CD14-positive monocyte (primary cell): ENCODE measurements around the gene SEC61B. TPM values are rescaled to one million over a fixed set of nuclear protein-coding genes. Genes with fewer than 3 reads are reported as not detected.

Experiments
- DNase-seq, 3 donors: peaks; one replicate each; pipeline ENCODE4 v3.0.0-alpha.2; 2011 to 2022
- H2AFZ ChIP-seq: 2 replicates; pipeline ENCODE4 v1.6.0; 2012; ENCODE audit warnings: mild to moderate bottlenecking, low read depth, low read length, inconsistent platforms; ENCODE audit not compliant: insufficient read depth, poor library complexity, severe bottlenecking
- H3K27ac ChIP-seq, 2 donors: 1 replicate in 1 of 2; 2 replicates in 1 of 2; pipeline ENCODE4 v1.5.1; 2012 to 2013; ENCODE audit warnings: low read length in 2 of 2, control low read depth in 1 of 2, inconsistent platforms in 1 of 2, low read depth in 1 of 2, mild to moderate bottlenecking in 1 of 2
- H3K27me3 ChIP-seq, 2 donors: one replicate each; pipeline versions ENCODE4 v1.6.0 to v1.6.1; 2011 to 2013; ENCODE audit warnings: low read length in 2 of 2; ENCODE audit not compliant: control insufficient read depth in 2 of 2, insufficient read depth in 2 of 2
- H3K36me3 ChIP-seq, 2 donors: replicated peaks in 1 of 2; 1 replicate in 1 of 2; 2 replicates in 1 of 2; pipeline versions ENCODE4 v1.5.1 to v1.6.1; 2012 to 2013; ENCODE audit warnings: low read length in 2 of 2, control low read depth in 1 of 2, inconsistent platforms in 1 of 2, mild to moderate bottlenecking in 1 of 2; ENCODE audit not compliant: insufficient read depth in 2 of 2, control insufficient read depth in 1 of 2
- H3K4me1 ChIP-seq, 2 donors: 1 replicate in 1 of 2; 2 replicates in 1 of 2; pipeline versions ENCODE4 v1.5.1 to v1.6.1; 2012 to 2013; ENCODE audit warnings: low read length in 2 of 2, control low read depth in 1 of 2, inconsistent platforms in 1 of 2, mild to moderate bottlenecking in 1 of 2, moderate library complexity in 1 of 2; ENCODE audit not compliant: insufficient read depth in 2 of 2, control insufficient read depth in 1 of 2
- H3K4me2 ChIP-seq: replicated peaks from 2 replicates; pipeline ENCODE3; 2012; ENCODE audit warnings: low read length, moderate library complexity, mild to moderate bottlenecking; ENCODE audit not compliant: poor library complexity, severe bottlenecking; ENCODE audit errors: extremely low read depth
- H3K4me3 ChIP-seq, 3 experiments: fragments of 200-600 bp in 1 of 3; sonication (generic) in 1 of 3; replicated peaks in 1 of 3; 1 replicate in 2 of 3; 2 replicates in 1 of 3; pipeline ENCODE4 v1.5.1; 2011 to 2013; ENCODE audit warnings: low read length in 3 of 3, mild to moderate bottlenecking in 3 of 3, control low read depth in 2 of 3, low read depth in 2 of 3, inconsistent platforms in 1 of 3, moderate library complexity in 1 of 3
- H3K79me2 ChIP-seq: 2 replicates; pipeline ENCODE4 v1.6.0; 2012; ENCODE audit warnings: mild to moderate bottlenecking, control low read depth, inconsistent platforms, low read length, moderate library complexity; ENCODE audit not compliant: insufficient read depth
- H3K9ac ChIP-seq: 2 replicates; pipeline ENCODE4 v1.6.0; 2017; ENCODE audit warnings: low read length, mild to moderate bottlenecking; ENCODE audit not compliant: insufficient read depth, poor library complexity, severe bottlenecking
- H3K9me3 ChIP-seq, 2 donors: replicated peaks in 1 of 2; 1 replicate in 1 of 2; 2 replicates in 1 of 2; pipeline versions ENCODE4 v1.5.1 to v1.6.1; 2012 to 2013; ENCODE audit warnings: low read length in 2 of 2, control low read depth in 1 of 2; ENCODE audit not compliant: control insufficient read depth in 1 of 2, insufficient read depth in 1 of 2
- H4K20me1 ChIP-seq: 2 replicates; pipeline ENCODE4 v1.6.0; 2012; ENCODE audit warnings: mild to moderate bottlenecking, low read length, control low read depth, moderate library complexity; ENCODE audit not compliant: insufficient read depth
- H3K27ac Mint-ChIP-seq, 7 donors: one replicate each; pipeline ENCODE4 v1.8.0; 2020; ENCODE audit warnings: mild to moderate bottlenecking in 7 of 7, mixed read lengths in 7 of 7, moderate library complexity in 6 of 7, inconsistent platforms in 2 of 7
- H3K27me3 Mint-ChIP-seq, 3 donors: one replicate each; pipeline ENCODE4 v1.8.0; 2021 to 2022; ENCODE audit warnings: low read depth in 3 of 3, mild to moderate bottlenecking in 3 of 3, mixed read lengths in 3 of 3, moderate library complexity in 3 of 3, inconsistent platforms in 1 of 3
- H3K36me3 Mint-ChIP-seq, 2 donors: one replicate each; pipeline ENCODE4 v1.8.0; 2020; ENCODE audit warnings: mixed read lengths in 2 of 2, inconsistent platforms in 1 of 2, mild to moderate bottlenecking in 1 of 2
- H3K4me1 Mint-ChIP-seq: one replicate; pipeline ENCODE4 v1.8.0; 2020; ENCODE audit warnings: mild to moderate bottlenecking, mixed read lengths
- H3K4me3 Mint-ChIP-seq, 2 donors: one replicate each; pipeline ENCODE4 v1.8.0; 2020; ENCODE audit warnings: mild to moderate bottlenecking in 2 of 2, mixed read lengths in 2 of 2, moderate library complexity in 1 of 2
- H3K9me3 Mint-ChIP-seq, 7 donors: one replicate each; pipeline ENCODE4 v1.8.0; 2020 to 2022; ENCODE audit warnings: mixed read lengths in 7 of 7, mild to moderate bottlenecking in 6 of 7, moderate library complexity in 6 of 7, inconsistent platforms in 2 of 7
- CTCF ChIP-seq: fragments of 200-600 bp; IDR thresholded peaks from one replicate; pipeline ENCODE4 v1.8.0; 2022; ENCODE audit warnings: antibody characterized with exemption, mild to moderate bottlenecking
- WGBS: methylation state at CpG from one replicate; pipeline ENCODE4 v1.1.5; 2013; ENCODE audit warnings: missing lambda C conversion rate; ENCODE audit not compliant: insufficient coverage; 5-methylcytosine and 5-hydroxymethylcytosine counted together
- intact Hi-C, 2 donors: fragments of 100-400 bp; cut with micrococcal nuclease; formaldehyde crosslinking; loops; one replicate each; pipeline versions ENCODE4 v1.15.0 to v1.15.1; 2023
- polyA plus RNA-seq, 3 donors: library from polyadenylated mRNA; depleted of rRNA in 1 of 3; unstranded in 2 of 3; stranded (reverse) in 1 of 3; fragments of 300-500 nt in 2 of 3; fragments of >200 nt in 1 of 3; fragmentation: Illumina TruSeq in 2 of 3; gene quantifications; 1 replicate in 2 of 3; 2 replicates in 1 of 3; pipeline ENCODE4 v1.2.3, GENCODE V29; 2012 to 2021

The SEC61B gene
- polyA plus RNA-seq, 3 donors, result 117 to 443 (median 421) TPM

- no peak overlapping the region for H3K4me3 Mint-ChIP-seq
- no peak for TF ChIP-seq CTCF
- no peak overlapping the region for H3K4me2 ChIP-seq
- H3K9me3 Mint-ChIP-seq, result peaks cover 7 to 19% (median 11%) of the 10 kb centered on the region in 7 donors
- H3K27ac ChIP-seq, result peak overlapping the region in 1 of 2 donors; percentile 37
- intact Hi-C loops, result loop anchor here in 1 of 2 donors (10.0 kb wide), 1 partner anchor 882 kb away; the partner anchor contains the start of genes ERP44 and INVS
- H3K27me3 Mint-ChIP-seq, result peaks cover 0 to 3% (median 0%) of the 10 kb centered on the region in 3 donors
- H3K79me2 ChIP-seq, result peaks cover 21% of the 10 kb centered on the region
- no CpG with 5 or more reads among the region's 1 CpG for whole genome bisulfite sequencing
- H3K36me3 ChIP-seq, result peaks cover 16 to 32% of the 10 kb centered on the region in 2 donors
- H3K4me3 ChIP-seq, result no peak overlapping the region
- H3K9ac ChIP-seq, result no peak overlapping the region
- H3K9me3 ChIP-seq, result peaks cover 0 to 5% of the 10 kb centered on the region in 2 donors
- H2AFZ ChIP-seq, result no peak overlapping the region
- peak overlapping the region in 3 of 7 donors; percentile 6 to 75 (median 37) for H3K27ac Mint-ChIP-seq
- H3K4me1 ChIP-seq, result peaks cover 10 to 17% of the 10 kb centered on the region in 2 donors
- peaks cover 17 to 28% of the 10 kb centered on the region in 2 donors for H3K36me3 Mint-ChIP-seq
- no peaks in the 10 kb centered on the region for H3K27me3 ChIP-seq
- peaks cover 32% of the 10 kb centered on the region for H3K4me1 Mint-ChIP-seq
- DNase-seq, result peak in 1 of 3 donors; percentile 7
- peaks cover 32% of the 10 kb centered on the region for H4K20me1 ChIP-seq
Measured at GRCh38 chr9:99213197-99213596, 8.9 kb upstream of the SEC61B start.

GRCh38 chr9:99216073-99216472, 6.0 kb upstream of the SEC61B start:
- DNase-seq, result no peak
- H2AFZ ChIP-seq, result no peak overlapping the region
- no peak overlapping the region for H3K4me3 ChIP-seq
- peaks cover 25 to 31% of the 10 kb centered on the region in 2 donors for H3K4me1 ChIP-seq
- peaks cover 57% of the 10 kb centered on the region for H4K20me1 ChIP-seq
- Mint-ChIP-seq H3K4me1 (peaks cover 43% of the 10 kb centered on the region), H3K4me3 (no peak overlapping the region), H3K36me3 (peaks cover 23 to 34% of the 10 kb centered on the region in 2 donors), H3K27me3 (peaks cover 0 to 5% (median 0%) of the 10 kb centered on the region in 3 donors), H3K27ac (no peak overlapping the region), H3K9me3 (peaks cover 0 to 6% (median 3%) of the 10 kb centered on the region in 7 donors)
- no peak overlapping the region for H3K27ac ChIP-seq
- no peak overlapping the region for H3K9ac ChIP-seq
- 100% methylated on average over 1 of the region's 1 CpG for WGBS
- H3K9me3 ChIP-seq, result peaks cover 0 to 5% of the 10 kb centered on the region in 2 donors
- TF ChIP-seq CTCF, result no peak
- no peaks in the 10 kb centered on the region for H3K27me3 ChIP-seq
- intact Hi-C loops, result loop anchor here in 1 of 2 donors (10.0 kb wide), 1 partner anchor 879 kb away; the partner anchor contains the start of genes ERP44 and INVS
- no peak overlapping the region for H3K4me2 ChIP-seq
- peaks cover 49% of the 10 kb centered on the region for H3K79me2 ChIP-seq
- peaks cover 21 to 39% of the 10 kb centered on the region in 2 donors for H3K36me3 ChIP-seq
